GM12878 (cell line): ENCODE measurements around the gene CALB2. TPM values are rescaled to one million over a fixed set of nuclear protein-coding genes. Genes with fewer than 3 reads are reported as not detected.

Source experiments
- ATAC-seq: fragments of 200-7000 bp; cut with Tn5 transposase; 3 replicates; pipeline ENCODE4 v1.9.1; 2020; ENCODE audit warnings: mild to moderate bottlenecking, moderate library complexity
- BruUV-seq: library from RNA; stranded (reverse); fragments of 400-500 nt; replicated peaks from 2 replicates; lab custom pipeline; 2021; lab: Mats Ljungman, UMichigan
- CTCF ChIA-PET: fragments of 300-600 bp; sonication (Branson Sonifier 250); formaldehyde crosslinking; extraction: SDS; loops from one replicate; lab custom pipeline; 2021; ENCODE audit warnings: inconsistent platforms; lab: Yijun Ruan, JAX
- POLR2A ChIA-PET: fragments of 350-600 bp; formaldehyde crosslinking; extraction: SDS; loops from one replicate; lab custom pipeline; 2021; ENCODE audit warnings: inconsistent platforms; lab: Charles Lee
- RAD21 ChIA-PET: fragments of 300-600 bp; sonication (Branson Sonifier 250); formaldehyde crosslinking; loops from one replicate; lab custom pipeline; 2023; ENCODE audit warnings: antibody characterized with exemption; ENCODE audit not compliant: unreplicated experiment; lab: Charles Lee
- SMC1A ChIA-PET: fragments of 300-600 bp; sonication (Branson Sonifier 250); formaldehyde crosslinking; loops from one replicate; lab custom pipeline; 2023; ENCODE audit not compliant: unreplicated experiment, uncharacterized antibody; lab: Charles Lee
- DNase-seq: peaks from one replicate; pipeline ENCODE4 v3.0.0-alpha.2; 2011; ENCODE audit warnings: low read depth, low spot score
- FAIRE-seq: peaks from 3 replicates; lab custom pipeline; 2011; peaks lifted over from hg19 to GRCh38; lab: Jason Lieb, UNC
- H2AFZ ChIP-seq: 2 replicates; pipeline ENCODE4 v1.6.0; 2011; ENCODE audit warnings: low read depth, low read length, control low read depth; ENCODE audit not compliant: control insufficient read depth
- H3K27ac ChIP-seq: 2 replicates; pipeline ENCODE4 v1.5.1; 2011; ENCODE audit warnings: control low read depth; ENCODE audit not compliant: control insufficient read depth, insufficient read depth
- H3K27me3 ChIP-seq, 2 experiments: replicated peaks in 1 of 2; 2 replicates each; pipeline versions ENCODE4 v1.6.0 to v1.6.1; 2011; ENCODE audit warnings: low read length in 1 of 2; ENCODE audit not compliant: control insufficient read depth in 2 of 2, insufficient read depth in 2 of 2
- H3K36me3 ChIP-seq, 2 experiments: 2 replicates each; pipeline ENCODE4 v1.5.1; 2011; ENCODE audit warnings: low read length in 1 of 2; ENCODE audit not compliant: control insufficient read depth in 2 of 2, insufficient read depth in 2 of 2
- H3K4me1 ChIP-seq: 2 replicates; pipeline ENCODE4 v1.6.1; 2011; ENCODE audit warnings: mild to moderate bottlenecking, low read length, moderate library complexity, mixed read lengths; ENCODE audit not compliant: control insufficient read depth, insufficient read depth
- H3K4me2 ChIP-seq: 2 replicates; pipeline ENCODE4 v1.6.0; 2011; ENCODE audit warnings: control low read depth; ENCODE audit not compliant: control insufficient read depth, insufficient read depth
- H3K4me3 ChIP-seq: fragments of 200-600 bp; sonication (generic); 2 replicates; pipeline ENCODE4 v1.5.1; 2016
- H3K79me2 ChIP-seq: 2 replicates; pipeline ENCODE4 v1.6.0; 2011; ENCODE audit warnings: low read length; ENCODE audit not compliant: control insufficient read depth, insufficient read depth
- H3K9ac ChIP-seq: 2 replicates; pipeline ENCODE4 v1.8.0; 2011; ENCODE audit warnings: low read length, control low read depth, mixed read lengths; ENCODE audit not compliant: control insufficient read depth, insufficient read depth
- H3K9me3 ChIP-seq: replicated peaks from 3 replicates; pipeline ENCODE4 v1.5.1; 2011; ENCODE audit warnings: mild to moderate bottlenecking, low read length; ENCODE audit not compliant: control insufficient read depth, insufficient read depth
- H4K20me1 ChIP-seq: 2 replicates; pipeline ENCODE4 v1.6.0; 2011; ENCODE audit not compliant: control insufficient read depth, insufficient read depth
- ATF2 ChIP-seq: IDR thresholded peaks from 2 replicates; pipeline ENCODE4 v1.6.1; 2012; ENCODE audit warnings: low read length, inconsistent platforms
- EED ChIP-seq: sonication (generic); IDR thresholded peaks from 2 replicates; pipeline ENCODE4 v1.6.1; 2016; ENCODE audit warnings: antibody characterized with exemption, low read depth
- EP300 ChIP-seq, 2 experiments: fragments of 150-350 bp in 1 of 2; IDR thresholded peaks; 2 replicates each; pipeline ENCODE4 v1.6.1; 2011 to 2012; ENCODE audit warnings: low read depth in 2 of 2, low read length in 2 of 2, borderline replicate concordance in 1 of 2, improper control_type of control experiment in 1 of 2, inconsistent platforms in 1 of 2; ENCODE audit not compliant: control insufficient read depth in 1 of 2
- ESRRA ChIP-seq: IDR thresholded peaks from 2 replicates; pipeline ENCODE4 v1.6.1; 2012; ENCODE audit warnings: mild to moderate bottlenecking, low read length, improper control_type of control experiment
- HCFC1 ChIP-seq: fragments of 150-350 bp; IDR thresholded peaks from 2 replicates; pipeline ENCODE4 v1.6.1; 2014; ENCODE audit warnings: low read length
- HDAC6 ChIP-seq: fragments of 200-600 bp; sonication (generic); IDR thresholded peaks from one replicate; pipeline ENCODE4 v1.8.0; 2017; ENCODE audit warnings: antibody characterized with exemption; ENCODE audit not compliant: unreplicated experiment
- HSF1 ChIP-seq: fragments of 150-350 bp; IDR thresholded peaks from 2 replicates; pipeline ENCODE4 v1.6.1; 2014; ENCODE audit warnings: mild to moderate bottlenecking, low read depth, low read length
- KDM1A ChIP-seq: fragments of 200-600 bp; sonication (generic); IDR thresholded peaks from 2 replicates; pipeline ENCODE4 v1.6.1; 2016; ENCODE audit warnings: borderline replicate concordance
- POLR2AphosphoS5 ChIP-seq: IDR thresholded peaks from 2 replicates; pipeline ENCODE4 v1.6.1; 2011; ENCODE audit warnings: mild to moderate bottlenecking, low read length, inconsistent platforms
- RB1 ChIP-seq: fragments of 450-650 bp; formaldehyde crosslinking; IDR thresholded peaks from 2 replicates; pipeline ENCODE4 v1.6.1; 2017; ENCODE audit warnings: mild to moderate bottlenecking, borderline replicate concordance
- RBBP5 ChIP-seq: fragments of 200-600 bp; sonication (generic); conservative IDR thresholded peaks from 2 replicates; pipeline ENCODE4 v1.6.1; 2016
- SMC3 ChIP-seq: IDR thresholded peaks from 2 replicates; pipeline ENCODE4 v1.6.1; 2011; ENCODE audit warnings: low read length, improper control_type of control experiment, borderline replicate concordance
- SP1 ChIP-seq: IDR thresholded peaks from one replicate; pipeline ENCODE4 v1.6.1; 2011; ENCODE audit warnings: low read depth, low read length
- ZNF217 ChIP-seq: fragments of 450-650 bp; IDR thresholded peaks from 2 replicates; pipeline ENCODE4 v1.6.1; 2017; ENCODE audit warnings: antibody characterized with exemption, mild to moderate bottlenecking
- ZNF274 ChIP-seq: IDR thresholded peaks from one replicate; pipeline ENCODE4 v1.8.0; 2011; ENCODE audit not compliant: insufficient read length, insufficient read depth
- ZSCAN29 ChIP-seq: fragments of 450-650 bp; IDR thresholded peaks from 2 replicates; pipeline ENCODE4 v1.6.1; 2017; ENCODE audit warnings: mild to moderate bottlenecking, moderate library complexity
- WGBS: methylation state at CpG from one replicate; pipeline ENCODE4 v1.1.6; 2016; ENCODE audit warnings: low lambda C conversion rate; ENCODE audit not compliant: insufficient replicate concordance, insufficient coverage; ENCODE audit errors: missing lambda C conversion rate; 5-methylcytosine and 5-hydroxymethylcytosine counted together
- in situ Hi-C: fragments of 300-500 bp; cut with MboI; formaldehyde crosslinking; loops from 9 replicates; pipeline ENCODE4 v1.14.3; 2018; ENCODE audit warnings: mixed read lengths
- intact Hi-C: fragments of 100-400 bp; cut with micrococcal nuclease; formaldehyde crosslinking; loops from one replicate; pipeline ENCODE4 v1.14.2; 2022; ENCODE audit not compliant: unreplicated experiment
- polyA plus RNA-seq, 11 experiments: library from polyadenylated mRNA; depleted of rRNA in 4 of 11; unstranded in 6 of 11; stranded (reverse) in 5 of 11; fragments of >200 nt; fragmentation: Nextera tagmentation in 4 of 11; fragmentation: Illumina TruSeq in 1 of 11; extraction: Ambion mirVana in 4 of 11; extraction: Trizol in 1 of 11; gene quantifications; 1 replicate in 1 of 11; 2 replicates in 10 of 11; pipeline versions ENCODE4 v1.2.1 to v1.2.3, GENCODE V29; 2011 to 2016; ENCODE audit warnings: inconsistent platforms in 2 of 11, missing spikeins in 2 of 11, low read depth in 1 of 11
- total RNA-seq, 4 experiments: library from RNA; depleted of rRNA in 3 of 4; stranded (reverse); fragments of >200 nt in 3 of 4; fragmentation: Illumina TruSeq in 1 of 4; extraction: Trizol in 1 of 4; gene quantifications; 2 replicates each; pipeline versions ENCODE4 v1.2.1 to v1.2.3, GENCODE V29; 2013 to 2021

Gene CALB2
- total and polyA plus RNA-seq, 10 of the 15 experiments (the other 5 are each of a cell fraction or from before 2014, with no cell fraction given): not detected

GRCh38 chr16:71430744-71431143, 72.2 kb downstream of the CALB2 start:
- WGBS: 29% methylated on average over 6 of the region's 6 CpGs
- Histone ChIP-seq H3K27ac (no peak overlapping the region), H4K20me1 (peaks cover 3% of the 10 kb centered on the region; the same call in 1 of the 2 replicates), H3K4me1 (no peaks in the 10 kb centered on the region), H3K36me3 (no peaks in the 10 kb centered on the region), H3K79me2 (no peaks in the 10 kb centered on the region), H2AFZ (no peak overlapping the region), H3K9me3 (no peaks in the 10 kb centered on the region), H3K9ac (no peak overlapping the region)
- ChIA-PET SMC1A (interaction anchor here (2.0 kb wide), 1 partner anchor 18 kb away, joined by 8 read pairs; no protein-coding TSS in a partner anchor), CTCF (no interaction called here)
- intact Hi-C loops: no loop called here
- in situ Hi-C loops: no loop called here
- BruUV-seq: no TSS peak
- TF ChIP-seq RB1: no peak
- TF ChIP-seq SP1: no peak
- TF ChIP-seq HCFC1: no peak
- TF ChIP-seq ZNF217: no peak
- no peak for TF ChIP-seq HDAC6
- TF ChIP-seq KDM1A: no peak
- no peak for TF ChIP-seq ESRRA
- no peak for TF ChIP-seq ATF2
- TF ChIP-seq POLR2AphosphoS5: no peak
- no peak for TF ChIP-seq HSF1
- TF ChIP-seq EP300 (IDR thresholded peaks at IDR 0.05; ENCODE audit: borderline replicate concordance in 1 of 2, control insufficient read depth in 1 of 2, low read depth in 2 of 2, low read length in 2 of 2): no peak
- TF ChIP-seq ZSCAN29: no peak
- TF ChIP-seq RBBP5: no peak
- TF ChIP-seq SMC3: no peak
- TF ChIP-seq ZNF274: no peak
- no peak for TF ChIP-seq EED
- TF ChIP-seq, all 136 proteins: peak for 0
- no peak for DNase-seq
- Histone ChIP-seq H3K4me2 (no peak overlapping the region), H3K4me3 (no peak overlapping the region), H3K27me3 (no peaks in the 10 kb centered on the region; a peak in 1 of 4 replicates)
- FAIRE-seq: no peak
- ChIA-PET RAD21 (no interaction called here), POLR2A (interaction anchor here (0.6 kb wide), 1 partner anchor 101 kb away, joined by 4 read pairs; no protein-coding TSS in a partner anchor)
- no peak for ATAC-seq
